CD4-positive, alpha-beta T cell (primary cell): ENCODE data around the gene PAPPA. TPM values are rescaled to one million over a fixed set of nuclear protein-coding genes. Genes with fewer than 3 reads are reported as not detected.

Experiments used
- ATAC-seq: fragments of 200-7000 bp; cut with Tn5 transposase; one replicate; pipeline ENCODE4 v1.10.0; 2022; ENCODE audit warnings: mild to moderate bottlenecking; ENCODE audit not compliant: poor library complexity
- CTCF ChIA-PET: fragments of 350-600 bp; sonication (Branson Sonifier 250); formaldehyde crosslinking; loops from one replicate; lab custom pipeline; 2021; ENCODE audit warnings: antibody characterized with exemption, inconsistent platforms; lab: Charles Lee
- POLR2A ChIA-PET: fragments of 350-600 bp; sonication (Branson Sonifier 250); formaldehyde crosslinking; loops from one replicate; lab custom pipeline; 2021; ENCODE audit warnings: antibody characterized with exemption, inconsistent platforms; lab: Charles Lee
- DNase-seq, 14 experiments: peaks; one replicate each; pipeline ENCODE4 v3.0.0-alpha.2; 2013 to 2020; ENCODE audit warnings: mixed read lengths in 2 of 14
- H3K27ac ChIP-seq, 2 donors: one replicate each; pipeline versions ENCODE4 v1.5.1 to v1.7.0; 2013; ENCODE audit warnings: low read length in 2 of 2, low read depth in 1 of 2, mild to moderate bottlenecking in 1 of 2
- H3K27me3 ChIP-seq, 2 experiments: 1 replicate in 1 of 2; 2 replicates in 1 of 2; pipeline versions ENCODE4 v1.6.1 to v1.7.0; 2013; ENCODE audit warnings: low read length in 2 of 2, control low read depth in 1 of 2, mild to moderate bottlenecking in 1 of 2, moderate library complexity in 1 of 2; ENCODE audit not compliant: insufficient read depth in 2 of 2, control insufficient read depth in 1 of 2
- H3K36me3 ChIP-seq: one replicate; pipeline ENCODE4 v1.6.1; 2013; ENCODE audit warnings: low read length, control low read depth; ENCODE audit not compliant: insufficient read depth
- H3K4me1 ChIP-seq: one replicate; pipeline ENCODE4 v1.6.1; 2013; ENCODE audit warnings: low read length, control low read depth; ENCODE audit not compliant: insufficient read depth
- H3K4me3 ChIP-seq: one replicate; pipeline ENCODE4 v1.5.1; 2013; ENCODE audit warnings: mild to moderate bottlenecking, low read length, moderate library complexity
- H3K9me3 ChIP-seq, 2 experiments: 1 replicate in 1 of 2; 2 replicates in 1 of 2; pipeline versions ENCODE4 v1.6.1 to v1.7.0; 2013; ENCODE audit warnings: low read length in 2 of 2, mild to moderate bottlenecking in 2 of 2, control low read depth in 1 of 2, moderate library complexity in 1 of 2; ENCODE audit not compliant: control insufficient read depth in 1 of 2, insufficient read depth in 1 of 2
- H3K27ac Mint-ChIP-seq: one replicate; pipeline ENCODE4 v1.8.0; 2020; ENCODE audit warnings: mixed read lengths
- H3K27me3 Mint-ChIP-seq: one replicate; pipeline ENCODE4 v1.8.0; 2021; ENCODE audit warnings: mixed read lengths
- H3K36me3 Mint-ChIP-seq: one replicate; pipeline ENCODE4 v1.8.0; 2021; ENCODE audit warnings: low read depth, mixed read lengths
- H3K4me1 Mint-ChIP-seq: one replicate; pipeline ENCODE4 v1.8.0; 2021; ENCODE audit warnings: low read depth, mixed read lengths
- H3K4me3 Mint-ChIP-seq: one replicate; pipeline ENCODE4 v1.8.0; 2020; ENCODE audit warnings: mild to moderate bottlenecking, mixed read lengths
- H3K9me3 Mint-ChIP-seq: one replicate; pipeline ENCODE4 v1.8.0; 2020; ENCODE audit warnings: mixed read lengths
- intact Hi-C, 2 experiments: fragments of 100-400 bp; cut with DNase I in 1 of 2; cut with micrococcal nuclease in 1 of 2; formaldehyde crosslinking; loops; one replicate each; pipeline versions ENCODE4 v1.15.1 to v1.9.0; 2023 to 2025; cut with DNase I, micrococcal nuclease
- total RNA-seq, 174 experiments: library from RNA in 2 of 174; stranded (reverse) in 2 of 174; gene quantifications; one replicate each; pipeline ENCODE4 v1.2.3 and lab custom pipeline; 2021 to 2026
- TF ChIP-seq, protein P1 (sequence below): fragments of 200-600 bp; IDR thresholded peaks from one replicate; pipeline ENCODE4 v1.8.0; 2022; ENCODE audit warnings: antibody characterized with exemption, mild to moderate bottlenecking

Gene PAPPA
- total RNA-seq, 2 experiments from 2014 or later = 0.03 TPM; not detected in 1

DNA sequence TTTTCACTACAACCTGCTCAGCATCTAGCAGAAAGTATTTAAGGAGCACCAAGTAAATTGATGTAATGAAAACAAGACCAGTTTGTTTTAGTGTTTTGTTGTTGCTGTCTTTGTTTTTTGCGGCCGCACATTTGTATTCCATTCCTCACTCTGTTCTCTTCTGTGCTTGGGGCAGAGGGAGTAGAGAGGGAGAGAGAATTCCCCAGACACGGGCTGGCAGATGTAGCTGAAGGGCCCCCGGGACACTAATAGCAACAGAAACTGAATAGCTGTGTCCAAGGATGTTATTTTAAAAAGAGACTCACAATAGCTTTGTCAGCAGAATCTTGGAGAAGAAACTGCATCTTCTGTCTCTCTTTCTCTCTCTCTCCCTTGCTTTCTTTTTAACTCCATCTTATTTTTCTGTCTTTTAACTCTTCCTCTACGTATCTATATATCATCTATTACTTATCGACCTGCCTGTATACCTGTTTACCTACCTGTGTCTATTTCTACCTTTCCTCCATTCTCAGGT lies 145.3 kb downstream of the PAPPA start:
- intact Hi-C loops = no loop called here
- Mint-ChIP-seq H3K36me3 (no peaks in the 10 kb centered on the region), H3K4me3 (no peak overlapping the region), H3K4me1 (no peaks in the 10 kb centered on the region), H3K9me3 (no peaks in the 10 kb centered on the region), H3K27ac (no peak overlapping the region), H3K27me3 (no peaks in the 10 kb centered on the region)
- Histone ChIP-seq H3K36me3 (no peaks in the 10 kb centered on the region), H3K4me1 (no peaks in the 10 kb centered on the region), H3K27me3 (no peaks in the 10 kb centered on the region), H3K9me3 (no peaks in the 10 kb centered on the region), H3K27ac (no peak overlapping the region), H3K4me3 (no peak overlapping the region)
- no peak for DNase-seq
- ATAC-seq = no peak
- CTCF ChIA-PET = no interaction called here
- POLR2A ChIA-PET = no interaction called here
- TF ChIP-seq, protein P1, sequence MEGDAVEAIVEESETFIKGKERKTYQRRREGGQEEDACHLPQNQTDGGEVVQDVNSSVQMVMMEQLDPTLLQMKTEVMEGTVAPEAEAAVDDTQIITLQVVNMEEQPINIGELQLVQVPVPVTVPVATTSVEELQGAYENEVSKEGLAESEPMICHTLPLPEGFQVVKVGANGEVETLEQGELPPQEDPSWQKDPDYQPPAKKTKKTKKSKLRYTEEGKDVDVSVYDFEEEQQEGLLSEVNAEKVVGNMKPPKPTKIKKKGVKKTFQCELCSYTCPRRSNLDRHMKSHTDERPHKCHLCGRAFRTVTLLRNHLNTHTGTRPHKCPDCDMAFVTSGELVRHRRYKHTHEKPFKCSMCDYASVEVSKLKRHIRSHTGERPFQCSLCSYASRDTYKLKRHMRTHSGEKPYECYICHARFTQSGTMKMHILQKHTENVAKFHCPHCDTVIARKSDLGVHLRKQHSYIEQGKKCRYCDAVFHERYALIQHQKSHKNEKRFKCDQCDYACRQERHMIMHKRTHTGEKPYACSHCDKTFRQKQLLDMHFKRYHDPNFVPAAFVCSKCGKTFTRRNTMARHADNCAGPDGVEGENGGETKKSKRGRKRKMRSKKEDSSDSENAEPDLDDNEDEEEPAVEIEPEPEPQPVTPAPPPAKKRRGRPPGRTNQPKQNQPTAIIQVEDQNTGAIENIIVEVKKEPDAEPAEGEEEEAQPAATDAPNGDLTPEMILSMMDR = no peak

DNA sequence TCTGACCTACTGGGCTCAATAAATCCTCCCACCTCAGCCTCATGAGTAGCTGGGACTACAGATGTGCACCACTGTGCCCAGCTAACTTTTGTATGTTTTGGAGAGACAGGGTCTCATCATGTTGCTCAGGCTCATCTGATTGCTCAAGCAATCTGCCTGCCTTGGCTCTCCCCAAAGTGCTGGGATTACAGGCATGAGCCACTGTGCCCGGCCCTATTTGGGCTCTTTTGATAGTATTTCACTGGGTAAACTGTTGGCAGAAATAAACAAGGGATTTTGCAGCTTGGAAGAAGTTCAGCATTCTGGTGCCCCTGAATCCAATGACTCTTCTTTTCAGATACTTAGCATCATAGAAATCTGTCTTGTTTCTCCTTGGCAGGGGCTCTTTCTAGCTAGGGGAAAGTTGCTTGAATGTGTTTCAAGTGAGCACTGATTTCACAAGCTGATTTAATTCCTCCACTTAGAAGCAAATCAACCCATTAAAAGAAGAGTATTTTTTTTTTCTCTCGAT lies 146.8 kb downstream of the PAPPA start:
- DNase-seq = no peak
- intact Hi-C loops = no loop called here
- no peaks in the 10 kb centered on the region for H3K9me3 ChIP-seq
- no peaks in the 10 kb centered on the region for H3K9me3 Mint-ChIP-seq
- H3K36me3 Mint-ChIP-seq = no peaks in the 10 kb centered on the region
- no peaks in the 10 kb centered on the region for H3K4me1 ChIP-seq
- no peaks in the 10 kb centered on the region for H3K27me3 Mint-ChIP-seq
- no peaks in the 10 kb centered on the region for H3K36me3 ChIP-seq
- no peaks in the 10 kb centered on the region for H3K4me1 Mint-ChIP-seq
- no peaks in the 10 kb centered on the region for H3K27me3 ChIP-seq
- no peak overlapping the region for H3K27ac ChIP-seq
- H3K27ac Mint-ChIP-seq = no peak overlapping the region
- CTCF ChIA-PET = no interaction called here
- H3K4me3 ChIP-seq = no peak overlapping the region
- no peak overlapping the region for H3K4me3 Mint-ChIP-seq
- POLR2A ChIA-PET = no interaction called here
- ATAC-seq = no peak
- TF ChIP-seq, protein P1 = no peak

- no peaks in the 10 kb centered on the region for H3K36me3 ChIP-seq
- DNase-seq (no peak), ATAC-seq (no peak)
- no peak overlapping the region for H3K27ac Mint-ChIP-seq
- H3K4me1 ChIP-seq = no peaks in the 10 kb centered on the region
- CTCF ChIA-PET = no interaction called here
- H3K4me3 Mint-ChIP-seq = no peak overlapping the region
- H3K36me3 Mint-ChIP-seq = no peaks in the 10 kb centered on the region
- no peaks in the 10 kb centered on the region for H3K9me3 ChIP-seq
- H3K27me3 Mint-ChIP-seq = no peaks in the 10 kb centered on the region
- H3K4me3 ChIP-seq = no peak overlapping the region
- TF ChIP-seq, protein P1 = no peak
- no peaks in the 10 kb centered on the region for H3K27me3 ChIP-seq
- H3K27ac ChIP-seq = no peak overlapping the region
- no peaks in the 10 kb centered on the region for H3K9me3 Mint-ChIP-seq
- intact Hi-C loops = no loop called here
- no peaks in the 10 kb centered on the region for H3K4me1 Mint-ChIP-seq
- POLR2A ChIA-PET = no interaction called here
Observed at GRCh38 chr9:116303270-116303669, 149.7 kb downstream of the PAPPA start.
